Activated naive CD8-positive, alpha-beta T cell treated with anti-CD3 and anti-CD28 coated beads, Interleukin-2, amount 10 ng/mL, durations not matched to agents 7 days and 5 days (primary cell): ENCODE measurements around the gene CTSW. TPM values are rescaled to one million over a fixed set of nuclear protein-coding genes. Genes with fewer than 3 reads are reported as not detected.
A peak's percentile ranks its signal among the peaks of the same experiment; 100 is the strongest.

ENCODE experiments used
- ATAC-seq: fragments of 150-1000 bp; cut with Tn5 transposase; one replicate; pipeline ENCODE4 v1.10.0; 2021; ENCODE audit warnings: low read depth, moderate library complexity
- POLR2A ChIA-PET: fragments of 350-600 bp; sonication (Branson Sonifier 250); formaldehyde crosslinking; loops from one replicate; lab custom pipeline; 2021; ENCODE audit warnings: antibody characterized with exemption; lab: Charles Lee
- DNase-seq: peaks from one replicate; pipeline ENCODE4 v3.0.0; 2021
- H3K27ac Mint-ChIP-seq: one replicate; pipeline ENCODE4 v1.8.0; 2022; ENCODE audit warnings: mild to moderate bottlenecking, mixed read lengths
- H3K27me3 Mint-ChIP-seq: one replicate; pipeline ENCODE4 v1.8.0; 2022; ENCODE audit warnings: mild to moderate bottlenecking, moderate library complexity, mixed read lengths
- H3K36me3 Mint-ChIP-seq: one replicate; pipeline ENCODE4 v1.8.0; 2021; ENCODE audit warnings: mild to moderate bottlenecking, mixed read lengths
- H3K4me1 Mint-ChIP-seq: one replicate; pipeline ENCODE4 v1.8.0; 2021; ENCODE audit warnings: mixed read lengths
- H3K4me3 Mint-ChIP-seq: one replicate; pipeline ENCODE4 v1.8.0; 2022; ENCODE audit warnings: mild to moderate bottlenecking, moderate library complexity, mixed read lengths
- H3K9me3 Mint-ChIP-seq: one replicate; pipeline ENCODE4 v1.8.0; 2021; ENCODE audit warnings: mixed read lengths
- total RNA-seq, 2 experiments: library from RNA; stranded (reverse); gene quantifications; one replicate each; pipeline ENCODE4 v1.2.3, GENCODE V29; 2021

The CTSW gene
- total RNA-seq, 2 experiments from 2014 or later: 161 to 175 TPM

GRCh38 chr11:65921876-65922275 is 42.2 kb downstream of the CTSW start:
- DNase-seq (no peak), ATAC-seq (no peak)
- Mint-ChIP-seq H3K27me3 (no peaks in the 10 kb centered on the region), H3K9me3 (no peaks in the 10 kb centered on the region), H3K27ac (peak overlapping the region; percentile 43), H3K4me3 (peak overlapping the region; percentile 18), H3K4me1 (peaks cover 23% of the 10 kb centered on the region), H3K36me3 (peaks cover 21% of the 10 kb centered on the region)
- POLR2A ChIA-PET: interaction anchor here (0.5 to 12.9 kb wide), 8 partner anchors 21 to 1452 kb away, joined by 3 to 170 read pairs (median 4); partner anchors contain the start of genes CCDC85B and FIBP

GRCh38 chr11:65922565-65922964 is 42.9 kb downstream of the CTSW start:
- no peak for ATAC-seq
- Mint-ChIP-seq H3K36me3 (peaks cover 17% of the 10 kb centered on the region), H3K9me3 (no peaks in the 10 kb centered on the region), H3K27ac (peak overlapping the region; percentile 55), H3K4me3 (peak overlapping the region; percentile 18), H3K27me3 (no peaks in the 10 kb centered on the region), H3K4me1 (peaks cover 23% of the 10 kb centered on the region)
- no peak for DNase-seq
- POLR2A ChIA-PET: interaction anchor here (12.9 kb wide), 1 partner anchor 31 kb away, joined by 170 read pairs; the partner anchor contains the start of genes CCDC85B and FIBP

- no peak for ATAC-seq
- peaks cover 16% of the 10 kb centered on the region for H3K36me3 Mint-ChIP-seq
- peaks cover 42% of the 10 kb centered on the region for H3K4me1 Mint-ChIP-seq
- H3K27me3 Mint-ChIP-seq: no peaks in the 10 kb centered on the region
- DNase-seq: no peak
- H3K9me3 Mint-ChIP-seq: no peaks in the 10 kb centered on the region
- no peak overlapping the region for H3K4me3 Mint-ChIP-seq
- peak overlapping the region; percentile 67 for H3K27ac Mint-ChIP-seq
- POLR2A ChIA-PET: interaction anchor here (12.9 kb wide), 1 partner anchor 34 kb away, joined by 170 read pairs; the partner anchor contains the start of genes CCDC85B and FIBP
Observed at GRCh38 chr11:65925397-65925796, 45.8 kb downstream of the CTSW start.

GRCh38 chr11:65927904-65928397 is 48.3 kb downstream of the CTSW start:
- peak; percentile 85 for ATAC-seq
- H3K4me1 Mint-ChIP-seq: peaks cover 51% of the 10 kb centered on the region

GRCh38 chr11:65928667-65929066 is 49.0 kb downstream of the CTSW start:
- DNase-seq (no peak), ATAC-seq (peak; percentile 4)
- Mint-ChIP-seq H3K4me1 (peaks cover 49% of the 10 kb centered on the region), H3K36me3 (peaks cover 9% of the 10 kb centered on the region), H3K4me3 (peak overlapping the region; percentile 81), H3K9me3 (no peaks in the 10 kb centered on the region), H3K27ac (peak overlapping the region; percentile 93), H3K27me3 (no peaks in the 10 kb centered on the region)
- POLR2A ChIA-PET: interaction anchor here (0.6 to 12.9 kb wide), 21 partner anchors 8 to 73 kb away, joined by 3 to 170 read pairs (median 4); partner anchors contain the start of genes C11orf68, CCDC85B, CFL1 and DRAP1

More at GRCh38 chr11:65927904-65928397, 48.3 kb downstream of the CTSW start:
- peak overlapping the region; percentile 93 for H3K27ac Mint-ChIP-seq
- H3K36me3 Mint-ChIP-seq: peaks cover 13% of the 10 kb centered on the region
- peak; percentile 76 for DNase-seq
- no peaks in the 10 kb centered on the region for H3K27me3 Mint-ChIP-seq
- H3K9me3 Mint-ChIP-seq: no peaks in the 10 kb centered on the region
- POLR2A ChIA-PET: interaction anchor here (0.6 to 12.9 kb wide), 22 partner anchors 8 to 72 kb away, joined by 3 to 170 read pairs (median 4); partner anchors contain the start of genes C11orf68, CCDC85B, CFL1 and DRAP1
- peak overlapping the region; percentile 81 for H3K4me3 Mint-ChIP-seq

- Mint-ChIP-seq H3K9me3 (no peaks in the 10 kb centered on the region), H3K4me3 (peak overlapping the region; percentile 42), H3K27me3 (peaks cover 2% of the 10 kb centered on the region), H3K27ac (peak overlapping the region; percentile 84), H3K36me3 (peaks cover 7% of the 10 kb centered on the region), H3K4me1 (peaks cover 43% of the 10 kb centered on the region)
- peak; percentile 49 for DNase-seq
- ATAC-seq: no peak
- POLR2A ChIA-PET: interaction anchor here (1.0 to 12.9 kb wide), 7 partner anchors 13 to 72 kb away, joined by 3 to 170 read pairs (median 8); partner anchors contain the start of genes CCDC85B, FIBP, FOSL1 and MUS81
Observed at GRCh38 chr11:65931773-65932557, 52.3 kb downstream of the CTSW start.

- Mint-ChIP-seq H3K4me3 (no peak overlapping the region), H3K36me3 (peaks cover 7% of the 10 kb centered on the region), H3K9me3 (no peaks in the 10 kb centered on the region), H3K27ac (peak overlapping the region; percentile 84), H3K27me3 (peaks cover 5% of the 10 kb centered on the region), H3K4me1 (peaks cover 40% of the 10 kb centered on the region)
- no peak for ATAC-seq
- POLR2A ChIA-PET: interaction anchor here (1.8 to 12.9 kb wide), 5 partner anchors 32 to 73 kb away, joined by 6 to 170 read pairs (median 12); partner anchors contain the start of genes CCDC85B, FIBP, FOSL1 and MUS81
- no peak for DNase-seq
Observed at GRCh38 chr11:65932558-65932919, 52.9 kb downstream of the CTSW start.

Other genes with a start within 250 kb of the CTSW start
- gene SIPA1, start 241.7 kb upstream of the CTSW start, total RNA-seq: 100 to 1,000 TPM; 245 to 266 TPM
- 100 to 1,000 TPM; 112 to 117 TPM for gene RELA, start 216.9 kb upstream of the CTSW start, total RNA-seq
- gene KAT5, start 167.6 kb upstream of the CTSW start, total RNA-seq: 10 to 100 TPM; 75.6 to 82.6 TPM
- 10 to 100 TPM; 74.8 to 84.2 TPM for gene RNASEH2C, start 159.0 kb upstream of the CTSW start, total RNA-seq
- gene AP5B1, start 98.9 kb upstream of the CTSW start, total RNA-seq: 10 to 100 TPM; 27.9 to 29.0 TPM
- under 1 TPM; 0.14 to 0.17 TPM for gene OVOL1, start 92.8 kb upstream of the CTSW start, total RNA-seq
- 1 to 10 TPM; 2.6 to 3.6 TPM for gene SNX32, start 45.9 kb upstream of the CTSW start, total RNA-seq
- 1,000 to 10,000 TPM; 1,357 to 1,424 TPM for gene CFL1, start 21.7 kb upstream of the CTSW start, total RNA-seq
- 100 to 1,000 TPM; 102 to 110 TPM for gene MUS81, start 19.4 kb upstream of the CTSW start, total RNA-seq
- 10 to 100 TPM; 15.3 to 20.0 TPM for gene EFEMP2, start 7.0 kb upstream of the CTSW start, total RNA-seq
- 10 to 100 TPM; 78.2 to 82.9 TPM for gene FIBP, start 8.6 kb downstream of the CTSW start, total RNA-seq
- gene CCDC85B, start 10.8 kb downstream of the CTSW start, total RNA-seq: 10 to 100 TPM; 59.8 to 66.3 TPM
- gene FOSL1, start 20.6 kb downstream of the CTSW start, total RNA-seq: 1 to 10 TPM; 1.9 to 2.0 TPM
- gene C11orf68, start 39.2 kb downstream of the CTSW start, total RNA-seq: 10 to 100 TPM; 39.8 to 42.8 TPM
- gene DRAP1, start 39.6 kb downstream of the CTSW start, total RNA-seq: 100 to 1,000 TPM; 225 to 259 TPM
- gene TSGA10IP, start 65.6 kb downstream of the CTSW start, total RNA-seq: not detected
- 10 to 100 TPM; 79.3 to 83.5 TPM for gene SART1, start 81.9 kb downstream of the CTSW start, total RNA-seq
- gene EIF1AD, start 122.3 kb downstream of the CTSW start, total RNA-seq: 10 to 100 TPM; 53.4 to 57.5 TPM
- gene BANF1, start 122.7 kb downstream of the CTSW start, total RNA-seq: 100 to 1,000 TPM; 183 to 187 TPM
- not detected for gene CST6, start 132.2 kb downstream of the CTSW start, total RNA-seq
- not detected for gene CATSPER1, start 146.6 kb downstream of the CTSW start, total RNA-seq
- under 1 TPM; 0.14 to 0.44 TPM for gene GAL3ST3, start 169.3 kb downstream of the CTSW start, total RNA-seq
- gene SF3B2, start 172.5 kb downstream of the CTSW start, total RNA-seq: 100 to 1,000 TPM; 231 to 246 TPM
- gene PACS1, start 190.4 kb downstream of the CTSW start, total RNA-seq: 100 to 1,000 TPM; 138 to 162 TPM